ENCODE data around the gene C6orf118.

The C6orf118 gene

GRCh38 chr6:165243801-165244200, 65.6 kb downstream of the C6orf118 start:
- Histone ChIP-seq H3K4me1 (ENCODE audit: control insufficient read depth, low read depth, low read length) (peaks cover 14% of the 10 kb centered on the region), H3K27me3 (ENCODE audit: control insufficient read depth, insufficient read depth, low read length) (no peaks in the 10 kb centered on the region), H3K36me3 (ENCODE audit: control insufficient read depth, low read depth, low read length) (no peaks in the 10 kb centered on the region), H3K27ac (ENCODE audit: low read length) (no peak overlapping the region), H3K9ac (ENCODE audit: low read length) (no peak overlapping the region), H3K9me3 (ENCODE audit: control insufficient read depth, low read depth, low read length) (peaks cover 3% of the 10 kb centered on the region), H3K4me3 (ENCODE audit: low read length) (no peak overlapping the region)

- peaks cover 32% of the 10 kb centered on the region for H3K9me3 ChIP-seq (ENCODE audit: control insufficient read depth, low read depth, low read length)
- no peaks in the 10 kb centered on the region for H3K36me3 ChIP-seq (ENCODE audit: control insufficient read depth, low read depth, low read length)
- H3K4me1 ChIP-seq (ENCODE audit: control insufficient read depth, low read depth, low read length): no peaks in the 10 kb centered on the region
- no peak overlapping the region for H3K27ac ChIP-seq (ENCODE audit: low read length)
- no peak overlapping the region for H3K9ac ChIP-seq (ENCODE audit: low read length)
- no peaks in the 10 kb centered on the region for H3K27me3 ChIP-seq (ENCODE audit: control insufficient read depth, insufficient read depth, low read length)
- no peak overlapping the region for H3K4me3 ChIP-seq (ENCODE audit: low read length)
Observed at GRCh38 chr6:165236326-165236725, 73.1 kb downstream of the C6orf118 start.

GRCh38 chr6:165232731-165233488, 76.5 kb downstream of the C6orf118 start:
- H3K9ac ChIP-seq (ENCODE audit: low read length): no peak overlapping the region
- H3K4me1 ChIP-seq (ENCODE audit: control insufficient read depth, low read depth, low read length): no peaks in the 10 kb centered on the region
- H3K4me3 ChIP-seq (ENCODE audit: low read length): no peak overlapping the region
- no peak overlapping the region for H3K27ac ChIP-seq (ENCODE audit: low read length)
- peaks cover 29% of the 10 kb centered on the region for H3K9me3 ChIP-seq (ENCODE audit: control insufficient read depth, low read depth, low read length)
- H3K27me3 ChIP-seq (ENCODE audit: control insufficient read depth, insufficient read depth, low read length): no peaks in the 10 kb centered on the region
- no peaks in the 10 kb centered on the region for H3K36me3 ChIP-seq (ENCODE audit: control insufficient read depth, low read depth, low read length)

- Histone ChIP-seq H3K9me3 (ENCODE audit: control insufficient read depth, low read depth, low read length) (peaks cover 20% of the 10 kb centered on the region), H3K4me1 (ENCODE audit: control insufficient read depth, low read depth, low read length) (no peaks in the 10 kb centered on the region), H3K27ac (ENCODE audit: low read length) (no peak overlapping the region), H3K27me3 (ENCODE audit: control insufficient read depth, insufficient read depth, low read length) (no peaks in the 10 kb centered on the region), H3K4me3 (ENCODE audit: low read length) (no peak overlapping the region), H3K9ac (ENCODE audit: low read length) (no peak overlapping the region), H3K36me3 (ENCODE audit: control insufficient read depth, low read depth, low read length) (no peaks in the 10 kb centered on the region)
Observed at GRCh38 chr6:165231581-165232561, 77.5 kb downstream of the C6orf118 start.

GRCh38 chr6:165231177-165231576, 78.2 kb downstream of the C6orf118 start:
- Histone ChIP-seq H3K36me3 (ENCODE audit: control insufficient read depth, low read depth, low read length) (no peaks in the 10 kb centered on the region), H3K4me3 (ENCODE audit: low read length) (no peak overlapping the region), H3K9me3 (ENCODE audit: control insufficient read depth, low read depth, low read length) (peaks cover 13% of the 10 kb centered on the region), H3K27ac (ENCODE audit: low read length) (no peak overlapping the region), H3K27me3 (ENCODE audit: control insufficient read depth, insufficient read depth, low read length) (no peaks in the 10 kb centered on the region), H3K4me1 (ENCODE audit: control insufficient read depth, low read depth, low read length) (no peaks in the 10 kb centered on the region), H3K9ac (ENCODE audit: low read length) (no peak overlapping the region)

Data from iPS-18a (cell line).